Pancreas (tissue), 10 donors: ENCODE measurements around the gene WBP1. TPM values are rescaled to one million over a fixed set of nuclear protein-coding genes. Genes with fewer than 3 reads are reported as not detected.
"Not testable (repeated sequence)": the region's sequence is repeated elsewhere in the genome, so short reads cannot be mapped to it uniquely, and the experiment has no call there.

Experiments used
- ATAC-seq, 4 donors: fragments of 200-7000 bp; cut with Tn5 transposase; one replicate each; pipeline versions ENCODE4 v1.8.0 to v1.9.1; 2020; ENCODE audit warnings: mild to moderate bottlenecking in 4 of 4, moderate library complexity in 4 of 4
- DNase-seq, 6 donors: peaks; one replicate each; pipeline ENCODE4 v3.0.0-alpha.2; 2020
- FAIRE-seq: peaks from 2 replicates; lab custom pipeline; 2012; peaks lifted over from hg19 to GRCh38; lab: Jason Lieb, UNC
- H3K27ac ChIP-seq, 4 donors: fragments of 200-600 bp; sonication (generic); 1 replicate in 3 of 4; 2 replicates in 1 of 4; pipeline versions ENCODE4 v1.5.0 to v1.8.0; 2020
- H3K27me3 ChIP-seq, 4 donors: fragments of 200-600 bp; one replicate each; pipeline ENCODE4 v1.8.0; 2021
- H3K36me3 ChIP-seq, 3 donors: fragments of 200-600 bp; sonication (generic) in 1 of 3; one replicate each; pipeline versions ENCODE4 v1.5.0 to v1.8.0; 2020 to 2021
- H3K4me1 ChIP-seq, 3 donors: fragments of 200-600 bp; one replicate each; pipeline ENCODE4 v1.8.0; 2021
- H3K4me3 ChIP-seq, 4 donors: fragments of 200-600 bp; sonication (generic) in 2 of 4; one replicate each; pipeline versions ENCODE4 v1.5.0 to v1.8.0; 2020 to 2021
- H3K9me3 ChIP-seq, 4 donors: fragments of 200-600 bp; one replicate each; pipeline ENCODE4 v1.8.0; 2021
- CTCF ChIP-seq, 4 donors: fragments of 200-600 bp; sonication (generic) in 3 of 4; IDR thresholded peaks; one replicate each; pipeline versions ENCODE4 v1.5.0 to v1.8.0; 2021; ENCODE audit warnings: antibody characterized with exemption in 4 of 4
- WGBS, 2 donors: extraction: QIAGEN DNeasy Blood & Tissue Kit; methylation state at CpG; one replicate each; pipeline ENCODE4 v1.1.7; 2013; 5-methylcytosine and 5-hydroxymethylcytosine counted together
- intact Hi-C, 3 donors: fragments of 100-400 bp; cut with DNase I; formaldehyde crosslinking; loops; one replicate each; pipeline versions ENCODE4 v1.11.1 to v1.14.2; 2022
- polyA plus RNA-seq, 2 donors: library from polyadenylated mRNA; stranded (reverse); fragments of 200-250 nt; gene quantifications; one replicate each; pipeline ENCODE4 v1.2.3, GENCODE V29; 2013
- total RNA-seq, 6 donors: library from RNA; stranded (reverse); fragmentation: NEBNext Ultra II Directional in 4 of 6; extraction: Animal tissue kit (Norgen Biotek cat#: 25700) in 4 of 6; gene quantifications; one replicate each; pipeline versions ENCODE4 v1.2.1 to v1.2.4, GENCODE V29; 2021 to 2023
- donor health status: healthy with polysubstance abuse.
- donor health status: DM: no; HTN: no; CAD: no; lungs with moderate emphysema.
- donor health status: DM: no; HTN: no; CAD: no.
- donor health status: control.
- donor health status: control.
- donor health status: Bipolar disorder and iron deficiency.
- donor health status: DM: yes; HTN: yes; CAD: no.
- donor health status: DM: no; HTN: no; CAD: no.
- donor health status: DM: no; HTN: no; CAD: no.
- donor health status: DM: yes; HTN: yes; CAD: no.

WBP1 gene
- total and polyA plus RNA-seq, 8 donors: 29.1 to 149 (median 44.7) TPM

- TF ChIP-seq CTCF (IDR thresholded peaks at IDR 0.05): no peak
- FAIRE-seq (no peak), ATAC-seq (no peak), DNase-seq (peak in 1 of 6 donors; percentile 38)
- no peaks in the 10 kb centered on the region for H3K9me3 ChIP-seq
- intact Hi-C loops: no loop called here
- 91 to 94% methylated on average over 27 of the region's 27 CpGs for WGBS, 2 donors
- peaks cover 0 to 9% (median 0%) of the 10 kb centered on the region in 3 donors for H3K36me3 ChIP-seq
- no peak overlapping the region for H3K27ac ChIP-seq
- peaks cover 5 to 15% (median 11%) of the 10 kb centered on the region in 3 donors for H3K4me1 ChIP-seq
- no peak overlapping the region for H3K4me3 ChIP-seq
- H3K27me3 ChIP-seq: no peaks in the 10 kb centered on the region
These were observed 3.2 kb downstream of the WBP1 start for GRCh38 chr2:74461187-74462053.

GRCh38 chr2:74462054-74462785 is 4.0 kb downstream of the WBP1 start:
- Histone ChIP-seq H3K27me3 (no peaks in the 10 kb centered on the region), H3K9me3 (no peaks in the 10 kb centered on the region), H3K36me3 (peaks cover 0 to 9% (median 0%) of the 10 kb centered on the region in 3 donors), H3K4me1 (peaks cover 0 to 8% (median 6%) of the 10 kb centered on the region in 3 donors), H3K27ac (no peak overlapping the region), H3K4me3 (no peak overlapping the region)
- no peak for DNase-seq
- WGBS, 2 donors: 88 to 92% methylated on average over 20 of the region's 20 CpGs
- no peak for ATAC-seq
- no peak for TF ChIP-seq CTCF (IDR thresholded peaks at IDR 0.05)
- intact Hi-C loops: no loop called here
- FAIRE-seq: no peak

- no peak for DNase-seq
- intact Hi-C loops: no loop called here
- FAIRE-seq: no peak
- H3K27me3 ChIP-seq: no peaks in the 10 kb centered on the region
- no peaks in the 10 kb centered on the region for H3K9me3 ChIP-seq
- no peak for TF ChIP-seq CTCF (IDR thresholded peaks at IDR 0.05)
- H3K4me3 ChIP-seq: no peak overlapping the region
- H3K27ac ChIP-seq: no peak overlapping the region
- 81 to 85% methylated on average over 4 of the region's 4 CpGs for WGBS, 2 donors
- H3K4me1 ChIP-seq: peaks cover 0 to 8% (median 6%) of the 10 kb centered on the region in 3 donors
- H3K36me3 ChIP-seq: peaks cover 0 to 9% (median 0%) of the 10 kb centered on the region in 3 donors
- ATAC-seq: no peak
These were observed 4.5 kb downstream of the WBP1 start for GRCh38 chr2:74462786-74463105.

- ATAC-seq: peak; percentile 2 to 18 (median 8)
- peak overlapping the region in 3 of 4 donors; percentile 77 to 80 (median 79) for H3K27ac ChIP-seq
- H3K27me3 ChIP-seq: no peaks in the 10 kb centered on the region
- intact Hi-C loops: no loop called here
- no peaks in the 10 kb centered on the region for H3K9me3 ChIP-seq
- no peak for FAIRE-seq
- no peak for TF ChIP-seq CTCF (IDR thresholded peaks at IDR 0.05)
- peak overlapping the region; percentile 75 to 99 (median 98) for H3K4me3 ChIP-seq
- H3K4me1 ChIP-seq: peaks cover 0 to 8% (median 6%) of the 10 kb centered on the region in 3 donors
- peaks cover 0 to 9% (median 0%) of the 10 kb centered on the region in 3 donors for H3K36me3 ChIP-seq
- no peak for DNase-seq
- 1 to 3% methylated on average over 13 of the region's 13 CpGs for WGBS, 2 donors
These were observed 6.2 kb downstream of the WBP1 start for GRCh38 chr2:74464406-74464805.

GRCh38 chr2:74470742-74471141 is 12.5 kb downstream of the WBP1 start:
- peak in 1 of 6 donors; percentile 20 for DNase-seq
- H3K36me3 ChIP-seq, H3K9me3 ChIP-seq, ATAC-seq, H3K27me3 ChIP-seq, H3K27ac ChIP-seq, H3K4me3 ChIP-seq, intact Hi-C loops, FAIRE-seq: not testable (repeated sequence)
- H3K4me1 ChIP-seq: peaks cover 5 to 16% (median 7%) of the 10 kb centered on the region in 3 donors
- WGBS, 2 donors: 94% methylated on average over 12 of the region's 12 CpGs
